GM18873 (cell line): Measurements from ENCODE around the gene STK31.
"Not testable (repeated sequence)": the region's sequence is repeated elsewhere in the genome, so short reads cannot be mapped to it uniquely, and the experiment has no call there.

ENCODE experiments used
- ATAC-seq: cut with Tn5 transposase; IDR thresholded peaks from one replicate; pipeline ENCODE4 v1.9.1; 2021; ENCODE audit warnings: mild to moderate bottlenecking, moderate library complexity, moderate number of reproducible peaks; ENCODE audit not compliant: unreplicated experiment, low FRiP score

STK31 gene

GRCh38 chr7:23710000-23710399 is at the start of gene STK31:
Gene STK31 (plus strand): TSS chr7:23710219. CDS start chr7:23710286, 67 bp downstream.
- ATAC-seq: no peak

DNA sequence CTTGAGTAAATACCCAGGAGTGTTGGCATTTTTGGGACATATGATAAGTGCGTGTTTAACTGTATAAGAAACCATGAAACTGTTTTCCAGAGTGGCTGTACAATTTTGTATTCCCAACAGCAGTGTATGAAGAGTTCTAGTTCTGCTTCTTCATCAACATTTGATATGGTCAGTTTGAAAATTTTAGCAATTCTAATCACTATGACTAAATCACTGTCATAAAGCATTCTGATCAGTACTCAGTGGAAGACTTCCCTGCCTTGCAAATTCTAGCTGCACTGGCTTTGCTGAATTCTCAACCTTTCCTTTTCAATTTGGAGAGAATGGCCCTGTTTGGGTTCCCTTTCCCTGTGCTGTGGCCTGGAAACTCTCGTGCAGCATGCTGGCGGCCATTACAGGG is 48.6 kb upstream of the STK31 start:
- no peak for ATAC-seq

DNA sequence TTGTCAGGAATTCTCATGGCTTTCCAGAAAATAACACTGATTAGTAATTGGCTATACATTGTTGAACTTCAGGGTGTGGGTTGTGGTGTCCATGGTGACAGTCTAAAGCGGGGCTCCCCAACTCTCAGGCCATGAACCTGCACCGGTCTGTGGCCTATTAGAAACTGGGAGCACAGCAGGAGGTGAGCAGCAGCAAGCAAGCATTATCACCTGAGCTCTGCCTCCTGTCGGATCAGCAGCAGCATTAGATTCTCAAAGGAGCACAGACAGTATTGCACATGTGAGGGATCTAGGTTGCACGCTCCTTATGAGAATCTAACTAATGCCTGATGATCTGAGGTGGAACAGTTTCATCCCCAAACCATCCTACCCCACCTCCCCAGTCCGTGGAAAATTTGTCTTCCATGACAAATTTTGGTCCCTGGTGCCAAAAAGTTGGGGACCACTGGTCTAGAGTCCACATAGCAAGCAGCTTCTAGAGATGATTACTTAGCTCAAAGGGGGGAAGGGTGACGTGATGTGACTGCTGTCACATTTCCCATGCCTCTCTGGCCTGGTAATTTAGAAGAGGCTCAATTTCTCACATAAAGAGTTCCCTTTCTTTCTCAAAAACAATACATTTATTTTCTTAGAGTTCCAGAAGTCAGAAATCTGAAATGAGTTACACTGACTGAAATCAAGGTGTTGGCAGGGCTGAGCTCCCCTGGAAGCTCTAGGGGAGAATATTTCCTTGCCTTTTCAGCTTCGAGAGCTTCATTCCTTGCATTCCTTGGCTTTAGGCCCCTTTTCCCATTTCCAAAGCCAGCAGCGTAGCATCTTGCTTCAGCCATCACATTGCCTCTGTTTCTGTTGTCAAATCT is 47.7 kb upstream of the STK31 start:
- no peak for ATAC-seq

DNA sequence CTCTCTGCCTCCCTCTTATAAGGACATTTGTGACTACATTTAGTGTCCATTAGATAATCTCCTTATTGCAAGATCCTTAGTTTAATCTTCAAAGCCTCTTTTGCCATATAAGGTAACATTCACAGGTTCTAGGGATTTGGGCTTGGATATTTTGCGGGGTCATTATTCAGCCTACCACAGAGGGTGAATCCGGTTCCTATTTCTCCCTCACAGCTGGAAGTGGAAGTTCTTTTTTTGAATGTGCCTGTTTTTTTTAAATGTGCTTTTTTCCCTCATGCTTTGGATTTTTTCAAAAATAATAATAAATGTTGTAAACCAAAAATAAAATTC is 47.1 kb upstream of the STK31 start:
- no peak for ATAC-seq

- ATAC-seq: no peak
Measured at GRCh38 chr7:23664122-23664521, 45.9 kb upstream of the STK31 start.

DNA sequence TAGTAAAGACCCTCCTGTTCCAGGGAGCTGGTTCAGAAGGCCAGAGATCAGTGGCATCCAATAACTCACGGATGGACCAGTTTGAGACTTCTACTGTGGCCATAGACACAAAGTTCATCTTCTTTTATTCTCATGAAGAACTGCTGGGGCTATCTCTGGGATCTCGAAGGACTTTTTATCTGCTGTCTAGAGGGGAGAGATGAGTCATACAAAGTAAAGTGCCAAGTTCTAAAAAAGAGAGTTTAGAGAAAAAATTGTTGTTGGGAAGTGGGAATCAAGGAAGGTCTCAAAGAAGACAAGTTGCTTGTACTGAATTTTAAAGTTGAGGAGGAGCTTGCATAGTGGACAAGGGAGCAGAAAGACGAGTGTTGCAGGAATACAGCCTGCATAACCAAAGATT is 38.0 kb upstream of the STK31 start:
- ATAC-seq: no peak

- peak; percentile 72 for ATAC-seq
Measured at GRCh38 chr7:23679898-23680413, 30.1 kb upstream of the STK31 start, which contains the start of gene FAM221A. Gene FAM221A (plus strand): TSS chr7:23680199. CDS start chr7:23680219, 20 bp downstream.

DNA sequence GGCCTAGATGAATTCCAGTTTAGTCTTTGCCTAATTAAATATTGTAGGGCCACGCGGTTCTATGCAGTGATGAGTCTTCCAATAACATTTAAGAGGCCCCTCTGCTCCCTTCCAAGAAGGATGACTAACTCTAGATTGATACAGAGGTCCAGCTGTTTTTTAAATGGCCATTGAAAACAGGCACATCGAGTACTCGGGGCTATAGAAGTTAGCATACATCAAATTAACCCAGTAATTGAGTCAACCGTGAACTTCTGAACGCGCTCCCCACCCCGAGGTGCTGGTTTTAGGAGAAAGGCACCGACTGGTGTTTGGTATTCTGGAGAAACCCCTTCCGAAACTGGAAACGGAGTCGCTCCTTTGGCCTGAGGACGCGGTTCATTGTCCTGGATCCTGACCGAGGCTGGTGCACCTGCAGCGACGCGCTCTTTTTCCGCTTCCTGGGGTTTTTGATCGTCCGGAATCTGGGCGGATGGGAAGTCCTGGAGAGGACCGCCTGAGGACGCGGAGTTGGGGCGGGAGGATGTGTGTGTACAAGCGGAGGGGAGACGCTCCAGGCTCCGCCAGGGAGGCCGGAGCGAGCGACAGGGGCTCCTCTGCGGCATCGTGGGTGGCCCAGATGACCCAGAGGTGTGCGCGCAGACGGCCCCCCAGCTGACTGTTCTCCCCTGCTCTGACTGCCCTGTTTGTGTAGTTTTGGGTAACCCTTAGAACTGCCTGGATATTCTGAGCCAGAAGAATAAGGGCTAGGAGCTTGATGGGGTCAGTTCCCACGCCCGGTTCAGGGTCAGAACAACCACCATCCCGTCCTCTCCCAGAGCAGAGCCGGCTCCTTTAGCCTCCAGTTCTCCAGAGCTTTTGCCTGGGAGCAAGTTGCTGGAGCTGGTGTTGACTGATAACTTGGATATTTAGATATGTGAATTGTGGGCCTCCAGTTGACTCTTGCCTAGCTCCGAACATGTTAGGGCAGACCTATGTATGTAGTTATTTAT is 29.3 kb upstream of the STK31 start:
- no peak for ATAC-seq

DNA sequence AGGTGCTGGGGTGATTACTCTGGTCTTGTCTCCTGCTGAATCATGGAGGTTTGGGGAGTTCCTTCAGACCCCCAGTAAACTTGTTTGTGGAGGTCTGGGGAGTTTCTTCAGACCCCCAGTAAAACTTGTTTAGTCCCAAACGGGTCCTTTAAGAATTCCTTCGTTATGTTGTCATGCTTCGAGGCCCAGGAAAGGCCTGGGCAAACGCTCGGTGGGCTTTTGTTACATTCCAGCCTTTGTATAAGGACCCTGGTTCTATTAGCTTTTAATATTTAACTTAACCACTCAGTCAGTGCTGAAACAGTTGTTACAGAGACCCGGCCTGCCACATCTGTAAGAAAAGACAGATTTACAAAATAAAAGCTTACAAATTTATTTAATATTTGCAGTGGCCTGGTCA is 26.0 kb upstream of the STK31 start:
- not testable (repeated sequence) for ATAC-seq

- no peak for ATAC-seq
Measured at GRCh38 chr7:23685731-23686130, 24.3 kb upstream of the STK31 start.

DNA sequence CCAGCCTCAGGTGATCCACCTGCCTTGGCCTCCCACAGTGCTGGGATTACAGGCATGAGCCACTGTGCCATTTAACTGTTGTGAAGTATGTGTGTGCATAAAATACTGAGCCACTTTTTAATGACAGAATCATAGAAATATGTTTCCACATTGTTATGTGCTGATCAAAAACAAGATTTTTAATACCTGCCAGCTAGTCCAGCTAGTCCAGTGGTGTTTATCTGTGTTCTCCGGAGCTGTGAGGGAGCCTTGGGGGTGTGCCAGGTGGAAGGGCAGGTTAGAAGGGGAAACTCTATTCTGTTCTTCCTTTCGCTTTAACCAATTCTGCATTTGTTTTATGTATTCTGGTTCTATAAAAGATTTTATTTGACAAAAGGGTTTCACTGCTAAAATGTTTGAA is 23.0 kb upstream of the STK31 start:
- ATAC-seq: no peak

GRCh38 chr7:23689165-23689564 is 20.9 kb upstream of the STK31 start:
- no peak for ATAC-seq

DNA sequence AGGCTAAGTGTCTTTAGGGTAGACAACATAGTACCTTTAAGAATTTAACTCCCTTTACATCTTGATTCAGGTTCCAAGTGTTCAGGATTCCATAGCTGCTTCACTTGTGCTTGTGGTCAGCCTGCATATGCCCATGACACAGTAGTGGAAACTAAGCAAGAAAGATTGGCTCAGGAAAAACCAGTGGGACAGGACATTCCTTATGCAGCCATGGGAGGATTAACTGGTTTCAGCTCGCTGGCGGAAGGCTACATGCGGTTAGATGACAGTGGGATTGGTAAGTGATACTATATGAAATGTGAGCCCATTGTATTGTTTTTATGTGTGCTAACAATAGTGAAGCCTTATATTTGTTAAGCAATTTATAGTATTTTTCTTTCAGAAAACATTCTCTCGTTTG is 18.7 kb upstream of the STK31 start:
- ATAC-seq: no peak

DNA sequence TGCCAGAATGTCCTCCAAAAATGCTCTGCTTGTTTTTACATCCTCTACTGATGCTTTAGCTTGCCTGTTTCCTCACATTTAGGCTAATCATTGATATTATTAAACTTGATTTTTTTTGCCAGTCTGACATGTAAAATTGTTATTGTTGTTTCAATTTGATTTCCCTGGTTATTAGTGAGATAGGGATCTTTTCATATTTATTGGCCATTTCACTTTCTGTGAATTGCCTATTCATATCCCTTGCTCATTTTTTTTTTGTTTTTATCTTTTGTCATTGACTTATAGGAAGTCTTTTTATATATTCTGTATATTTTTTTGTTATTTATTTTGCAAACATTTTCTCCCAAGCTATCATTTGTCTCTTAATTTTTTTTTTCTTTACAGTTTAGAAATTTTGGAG is 16.8 kb upstream of the STK31 start:
- no peak for ATAC-seq

- peak; percentile 53 for ATAC-seq
Measured at GRCh38 chr7:23696916-23697441, 13.0 kb upstream of the STK31 start.

DNA sequence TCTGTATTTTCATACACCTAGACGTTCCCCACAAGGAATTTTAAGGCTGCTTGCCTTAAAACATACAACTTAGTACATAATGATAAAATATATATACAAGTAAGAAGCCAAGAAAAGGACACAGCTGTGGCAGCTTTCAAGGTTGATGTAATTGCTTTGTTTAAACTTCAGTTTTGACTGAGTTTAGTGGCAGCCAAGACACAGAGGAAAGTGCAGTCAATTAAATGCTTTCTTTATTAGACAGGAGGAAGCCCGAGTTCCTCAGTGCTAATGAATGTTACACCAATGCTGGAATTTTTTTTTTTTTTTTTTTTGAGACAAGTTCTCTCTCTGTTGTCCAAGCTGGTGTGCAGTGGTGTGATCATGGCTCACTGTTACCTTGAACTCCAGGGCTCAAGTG is 11.2 kb upstream of the STK31 start:
- no peak for ATAC-seq

DNA sequence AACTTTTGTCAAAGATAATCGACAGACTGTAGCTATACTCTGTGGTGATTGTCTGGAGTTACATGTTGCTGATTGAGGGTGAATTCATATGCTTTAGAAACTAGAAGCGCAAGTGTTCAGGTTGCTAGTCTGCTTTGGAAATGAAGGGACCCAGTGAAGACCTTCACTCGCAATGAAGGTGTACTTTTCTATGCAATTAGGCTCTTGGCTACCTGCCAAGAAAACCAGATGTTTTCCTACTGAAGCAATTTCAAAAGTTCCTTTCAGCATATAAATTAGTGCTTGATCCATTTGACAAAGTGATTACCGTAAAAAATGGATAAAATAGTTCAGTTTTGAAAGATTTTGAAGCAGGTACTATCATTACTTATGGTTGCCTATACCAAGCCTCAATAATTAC is 10.0 kb upstream of the STK31 start:
- ATAC-seq: no peak

DNA sequence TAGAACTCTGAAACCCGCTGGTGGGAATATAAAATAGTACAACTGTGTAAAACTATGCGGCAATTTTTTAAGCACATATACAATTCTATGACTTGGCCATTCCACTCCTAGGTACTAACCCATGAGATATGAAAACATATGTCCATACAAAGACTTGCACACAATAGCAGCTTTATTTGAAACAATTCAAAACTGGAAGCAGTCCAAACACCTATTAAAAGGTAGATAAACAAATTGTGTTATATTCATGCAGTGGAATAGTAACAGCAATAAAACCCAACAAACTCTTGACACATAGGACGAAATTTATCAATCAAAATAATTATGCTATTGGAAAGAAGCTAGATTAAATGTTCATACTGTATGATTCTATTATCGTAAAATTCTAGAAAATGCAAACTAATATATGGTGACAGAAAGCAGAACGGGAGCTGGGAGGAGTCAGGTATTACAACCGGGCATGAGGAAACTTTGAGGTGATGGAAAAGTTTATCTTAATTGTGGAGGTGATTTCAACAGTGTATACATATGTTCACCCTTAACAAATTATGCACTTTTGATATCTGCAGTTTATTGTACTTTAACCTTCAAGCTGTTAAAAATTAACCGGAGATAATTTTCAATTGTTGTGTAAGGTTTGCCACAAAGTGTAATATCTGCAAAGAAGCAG is 803 bp upstream of the STK31 start:
- ATAC-seq: no peak

- no peak for ATAC-seq
Measured at GRCh38 chr7:23712368-23713284, 2.6 kb downstream of the STK31 start.
